NCI-H526 treated with DMSO at 0.1 percent for 48 hours (cell line): ENCODE data around the gene ATF7IP.
"Not testable (repeated sequence)": the region's sequence is repeated elsewhere in the genome, so short reads cannot be mapped to it uniquely, and the experiment has no call there.

Experiments used
- DNase-seq: peaks from one replicate; lab custom pipeline; 2025; lab: John Stamatoyannopoulos, UW

The ATF7IP gene

DNA sequence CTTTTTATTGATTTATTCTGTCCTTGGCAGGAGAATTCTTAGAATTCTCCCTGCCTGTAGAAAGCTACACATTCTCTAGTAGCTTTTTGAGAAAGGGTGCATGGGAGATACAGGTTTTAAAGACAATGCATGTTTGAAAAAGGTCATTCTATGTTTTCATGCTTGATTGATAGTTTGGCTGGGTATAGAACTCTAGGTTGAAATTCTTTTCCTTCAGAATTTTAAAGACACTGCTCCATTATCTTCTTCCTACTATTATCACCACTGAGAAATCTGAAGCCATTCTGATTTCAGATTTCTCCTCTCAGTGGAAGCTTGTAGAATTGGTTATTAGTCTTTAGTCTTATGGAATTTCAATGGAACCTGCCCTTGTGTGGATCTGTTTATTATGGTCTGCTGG, 14.0 kb downstream of the ATF7IP start:
- DNase-seq, result no peak

DNA sequence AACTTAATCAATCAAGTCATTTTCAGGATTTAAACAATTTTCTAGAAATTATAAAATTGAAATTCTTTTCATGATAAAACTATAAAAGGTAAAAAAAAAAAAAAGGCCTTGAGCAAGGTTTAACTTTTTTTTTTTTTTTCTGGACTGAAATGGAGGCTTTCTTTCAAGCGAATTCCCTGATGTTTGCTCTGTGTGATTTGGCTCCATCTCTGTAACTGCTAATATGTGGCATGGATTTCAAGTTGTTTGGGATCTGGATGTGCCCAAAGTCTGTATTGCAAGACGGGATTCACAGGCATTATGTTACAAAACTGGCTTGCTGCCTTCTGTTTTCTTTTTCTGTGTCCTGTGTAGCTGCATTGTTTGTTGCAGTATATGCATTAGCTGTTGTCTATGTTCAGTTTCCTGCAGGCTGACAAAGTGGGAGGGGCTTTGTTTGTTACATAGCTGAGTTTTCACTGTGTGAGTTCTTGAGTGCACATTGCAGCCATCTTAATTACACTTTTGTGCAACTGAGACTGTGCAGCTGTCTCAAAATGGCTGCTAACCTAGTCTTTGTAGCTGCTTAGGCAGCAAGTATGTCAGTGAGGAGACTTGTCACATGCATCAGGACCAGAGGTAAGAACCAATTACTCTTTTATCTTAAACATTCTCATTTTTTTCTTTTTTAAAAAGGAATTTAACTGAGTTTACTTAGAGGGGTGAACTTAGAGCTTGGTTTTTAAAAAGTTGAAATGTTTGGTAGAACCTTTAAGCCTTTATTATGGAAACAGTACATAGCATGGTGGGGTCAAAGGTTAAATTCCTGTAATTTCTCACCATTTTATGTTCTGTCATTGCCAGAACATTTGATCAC, 19.5 kb downstream of the ATF7IP start:
- DNase-seq, result peak; percentile 91

DNA sequence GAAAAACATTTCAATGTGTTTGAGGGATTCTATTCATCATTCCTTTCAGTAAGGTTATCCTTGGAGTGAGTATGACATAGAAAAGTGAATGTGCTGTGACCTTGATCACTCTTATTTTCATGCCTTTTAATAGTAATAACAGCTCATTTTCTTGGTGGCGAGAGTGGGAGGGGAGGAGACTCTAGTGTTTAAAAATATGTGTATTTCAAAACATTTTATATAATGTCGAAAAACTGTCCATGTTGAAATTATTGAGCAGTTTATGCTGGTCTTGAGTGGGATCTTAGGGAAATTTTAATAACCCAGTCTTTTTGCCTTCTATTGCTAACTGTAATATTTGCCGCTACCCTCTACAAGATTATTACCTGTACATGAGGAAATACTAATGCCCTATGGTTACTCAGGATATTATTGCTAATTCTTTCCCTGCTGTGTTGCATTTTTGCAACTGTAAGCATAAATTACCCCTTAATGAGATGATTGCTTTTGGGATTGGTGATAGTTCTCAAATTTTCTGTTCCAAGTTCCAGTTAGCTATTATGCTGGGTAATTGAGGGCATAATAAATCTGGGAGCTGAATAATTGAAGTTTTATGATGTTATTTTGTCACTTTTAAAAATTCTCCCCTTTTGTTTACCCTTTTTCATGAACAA, 21.9 kb downstream of the ATF7IP start:
- no peak for DNase-seq

DNA sequence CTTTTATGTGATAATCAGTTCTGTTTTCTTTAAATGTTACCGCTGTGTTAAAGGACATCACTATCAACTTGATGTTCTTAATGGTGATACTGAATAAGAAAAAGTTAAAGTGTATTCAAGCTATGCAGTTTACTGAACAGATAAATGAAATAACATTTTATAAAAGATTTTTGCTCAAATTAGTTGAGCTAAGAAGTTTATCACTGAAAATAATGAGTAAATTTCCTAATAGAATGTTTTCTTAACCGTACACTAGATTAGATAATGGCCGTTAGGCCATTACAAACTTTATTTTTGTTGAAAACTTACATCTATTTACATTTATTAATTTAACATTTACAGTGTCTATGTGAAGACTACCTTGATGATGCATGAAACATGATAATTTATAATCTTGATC, 25.0 kb downstream of the ATF7IP start:
- DNase-seq, result no peak

DNA sequence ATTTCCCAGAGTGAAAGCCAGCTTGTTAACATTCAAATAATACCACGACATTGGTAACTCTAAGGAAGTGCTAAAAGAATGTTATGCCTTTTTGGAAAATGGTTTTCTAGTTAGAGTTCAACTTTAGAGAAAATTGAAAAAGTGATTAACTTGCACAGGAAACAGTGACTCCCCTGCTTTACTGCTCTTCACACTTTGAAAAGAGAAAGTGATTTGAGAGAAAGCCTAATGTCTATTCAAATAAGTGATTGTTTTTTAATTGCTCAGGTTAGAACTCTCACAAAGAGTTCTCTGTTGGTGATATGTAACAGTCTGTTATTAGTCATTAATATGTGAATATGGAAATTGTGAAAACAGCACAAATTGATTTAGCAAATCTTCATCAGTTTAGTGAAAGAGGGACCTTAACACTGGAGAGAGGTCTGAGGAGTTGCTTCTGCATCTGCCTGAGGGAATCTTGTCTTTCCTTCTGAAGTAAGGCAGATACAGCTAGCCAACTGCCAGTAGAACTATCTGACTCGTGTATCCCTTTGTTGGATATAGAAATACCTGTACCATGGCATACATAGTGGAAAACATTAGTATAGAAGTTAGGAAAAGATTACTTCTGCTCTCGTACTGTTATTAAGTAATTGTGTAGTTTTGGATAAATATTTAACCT, 25.5 kb downstream of the ATF7IP start:
- peak; percentile 25 for DNase-seq

DNA sequence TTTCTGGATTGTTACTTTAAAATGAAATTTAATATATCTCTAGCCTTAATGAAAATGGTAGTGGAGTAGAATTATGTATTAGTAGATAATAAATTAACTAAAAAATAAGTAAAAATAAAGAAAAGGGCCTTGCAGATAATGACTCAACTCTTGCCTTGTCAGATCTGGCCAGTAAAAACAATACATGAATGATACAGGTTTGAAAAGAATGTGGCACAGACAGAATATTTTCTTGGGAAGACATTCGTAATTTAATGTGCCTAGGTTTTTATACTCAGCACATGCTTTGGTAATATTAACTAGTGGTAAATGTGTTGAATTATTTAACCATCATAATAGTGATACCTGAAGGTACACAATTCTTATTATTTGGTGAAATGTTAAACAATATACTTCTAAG, 28.3 kb downstream of the ATF7IP start:
- peak; percentile 72 for DNase-seq

DNA sequence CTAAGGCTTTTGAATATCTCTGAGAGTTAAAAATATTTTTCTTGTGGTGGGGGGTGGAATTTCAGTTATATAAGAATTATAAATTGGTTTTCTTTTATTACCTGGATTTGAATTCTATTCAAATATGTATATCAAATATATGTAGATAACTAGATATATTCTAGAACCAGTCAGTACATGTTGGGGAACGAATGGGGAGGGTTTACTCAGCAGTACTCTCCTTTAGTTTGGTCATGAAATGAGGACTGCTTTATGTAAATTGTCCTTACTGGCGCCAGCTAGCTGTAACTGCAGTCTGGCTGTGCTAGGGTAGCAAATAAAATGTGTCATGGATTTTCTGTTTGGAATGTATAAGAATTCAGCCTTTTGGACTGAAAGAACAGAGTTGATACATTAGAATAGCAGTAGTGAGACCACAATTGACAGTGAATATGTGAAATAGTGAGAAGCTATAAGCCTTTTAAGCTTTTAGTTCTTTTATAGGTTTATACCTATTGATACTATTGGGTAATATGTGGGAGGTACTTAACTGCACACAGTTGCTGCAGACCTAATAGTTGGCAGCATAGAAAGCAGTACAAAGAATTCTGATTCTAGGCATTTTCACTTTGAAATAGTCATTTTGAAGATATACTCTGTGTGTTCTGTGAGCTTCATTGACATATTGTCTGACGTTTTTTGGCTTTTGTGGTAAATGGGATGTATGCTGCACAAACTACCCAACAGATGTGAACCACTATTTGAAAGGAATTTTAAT, 29.0 kb downstream of the ATF7IP start:
- DNase-seq, result peak; percentile 99

DNA sequence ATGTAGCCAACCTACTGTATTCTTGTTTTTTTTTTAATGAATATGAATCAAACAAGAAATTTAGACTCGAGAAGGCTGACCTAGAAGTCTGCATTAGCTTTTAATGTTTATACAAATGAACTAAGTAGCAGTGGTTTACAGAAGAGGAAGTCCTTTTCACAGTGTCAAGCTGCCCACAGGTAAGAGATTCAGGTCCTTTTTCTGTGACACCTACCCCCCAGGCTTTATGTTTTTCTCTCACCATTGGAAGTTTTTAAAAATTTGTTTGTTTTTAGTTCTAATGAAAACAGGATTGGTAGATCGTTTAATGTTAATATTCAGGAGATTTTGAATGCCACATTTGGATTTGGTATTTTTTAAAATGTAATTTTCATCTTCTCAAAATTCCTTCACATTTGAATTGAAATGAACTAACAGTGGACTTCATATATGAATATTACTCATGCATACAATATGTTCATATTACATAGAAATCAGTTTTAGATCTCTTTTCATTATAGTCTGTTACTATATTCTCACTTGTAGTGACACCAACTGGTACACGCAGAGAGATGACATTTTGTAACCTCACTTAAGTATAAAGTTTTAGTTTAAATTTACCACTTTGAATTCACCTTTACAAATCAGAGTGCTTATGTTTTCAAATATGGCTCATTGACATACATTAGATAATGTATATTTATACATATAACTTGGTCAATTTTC, 29.7 kb downstream of the ATF7IP start:
- DNase-seq, result peak; percentile 78

DNA sequence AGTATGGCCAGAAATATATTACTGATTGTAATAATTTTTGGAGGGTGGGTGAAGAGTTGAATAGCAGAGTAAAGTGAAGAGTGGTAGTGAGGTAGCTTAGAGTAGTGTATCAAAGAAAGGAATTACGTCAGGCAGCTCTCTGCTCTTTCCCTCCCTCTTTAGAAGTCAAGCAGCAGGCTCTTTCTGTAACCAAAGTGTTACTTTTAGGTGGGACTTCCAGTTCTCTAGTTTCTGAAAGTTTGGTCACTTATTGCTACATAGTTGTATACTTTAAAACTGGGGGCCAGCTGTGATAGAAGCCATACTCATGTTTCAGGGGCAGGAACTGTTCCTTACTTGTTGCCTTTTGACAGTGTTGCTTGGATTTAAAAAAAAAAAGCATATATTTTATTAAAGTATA, 30.6 kb downstream of the ATF7IP start:
- peak; percentile 30 for DNase-seq

DNA sequence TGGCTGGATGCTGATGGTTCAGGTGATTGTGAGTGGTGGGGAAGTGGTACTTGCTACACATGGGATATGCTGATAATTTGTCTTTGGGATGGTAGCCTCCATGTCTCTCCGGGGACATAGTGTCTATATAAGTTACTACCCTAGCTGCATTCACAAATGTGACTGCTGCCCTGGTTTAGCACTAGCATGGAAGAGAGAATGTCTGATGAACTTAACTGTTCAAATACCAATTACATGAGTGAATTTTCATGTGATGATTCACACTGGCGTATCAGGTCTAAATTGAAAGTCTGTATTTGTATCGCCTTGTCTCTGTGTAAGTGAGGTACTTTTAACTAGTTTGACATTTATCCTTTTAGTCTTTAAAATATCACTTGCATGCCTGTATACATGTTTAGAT, 34.4 kb downstream of the ATF7IP start:
- DNase-seq, result no peak

DNA sequence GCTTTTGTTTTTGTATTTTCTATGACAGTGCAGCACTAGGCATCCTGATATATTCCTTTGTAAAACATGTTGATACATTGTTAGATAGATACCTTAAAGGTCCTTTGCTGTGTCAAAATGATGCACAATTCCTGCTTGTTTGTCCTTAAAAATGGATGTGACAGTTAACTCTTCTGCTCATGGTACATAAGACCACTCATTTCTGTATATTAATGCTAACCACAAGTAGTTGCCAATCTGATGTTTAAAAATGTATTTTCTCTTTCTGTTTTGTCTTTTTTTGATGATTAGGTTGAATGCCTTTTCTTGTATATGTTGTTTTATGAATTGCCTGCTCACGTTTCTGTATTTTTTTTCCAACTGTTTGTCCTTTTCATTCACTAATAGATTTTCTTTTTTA, 35.1 kb downstream of the ATF7IP start:
- DNase-seq, result no peak

DNA sequence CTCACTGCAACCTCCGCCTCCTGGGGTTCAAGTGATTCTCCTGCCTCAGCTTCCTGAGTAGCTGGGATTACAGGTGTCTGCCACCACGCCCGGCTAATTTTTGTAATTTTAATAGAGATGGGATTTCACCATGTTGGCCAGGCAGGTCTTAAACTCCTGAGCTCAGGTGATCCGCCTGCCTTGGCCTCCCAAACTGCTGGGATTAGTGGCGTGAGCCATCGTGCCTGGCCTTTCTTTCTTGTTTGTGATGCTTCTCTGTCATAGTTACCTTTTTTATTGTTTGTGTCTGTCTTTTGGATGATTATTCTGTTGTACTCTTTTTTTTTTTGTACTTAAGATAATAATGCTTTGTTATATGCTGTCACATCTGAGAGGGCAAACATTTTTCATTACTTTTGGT, 35.8 kb downstream of the ATF7IP start:
- not testable (repeated sequence) for DNase-seq

DNA sequence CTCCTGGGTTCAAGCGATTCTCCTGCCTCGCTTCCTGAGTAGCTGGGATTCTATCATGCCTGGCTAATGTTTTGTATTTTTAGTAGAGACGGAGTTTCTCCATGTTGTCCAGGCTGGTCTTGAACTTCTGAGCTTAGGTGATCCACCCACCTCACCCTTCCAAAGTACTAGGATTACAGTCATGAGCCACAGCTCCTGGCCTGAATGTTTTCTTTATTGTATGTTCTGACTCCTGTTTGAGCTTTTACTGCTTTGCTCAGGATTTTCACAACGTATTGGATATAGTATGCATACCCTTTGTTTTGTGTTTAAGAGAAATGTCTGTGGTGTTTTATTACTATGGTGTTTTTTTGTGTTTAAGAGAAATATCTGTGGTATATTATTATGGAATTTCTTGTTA, 37.2 kb downstream of the ATF7IP start:
- peak; percentile 9 for DNase-seq

DNA sequence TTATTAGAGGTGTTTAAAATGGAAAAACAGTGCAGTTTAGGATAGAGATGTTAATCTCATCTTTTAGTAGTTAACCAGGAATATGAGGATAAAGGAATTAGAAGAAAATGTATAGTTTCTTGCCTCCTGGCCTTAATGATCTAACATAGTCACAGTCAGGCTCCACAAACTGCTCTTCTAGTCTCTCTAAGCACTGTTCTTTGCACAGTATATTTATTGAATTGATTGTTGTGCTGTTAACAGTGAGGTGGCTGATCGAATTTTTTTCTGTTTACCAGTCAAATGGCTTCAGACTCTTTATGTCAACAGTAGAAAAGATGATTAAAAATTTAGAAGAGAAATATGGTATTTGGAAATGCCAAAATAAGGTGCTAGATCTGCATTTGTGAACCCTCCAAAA, 37.8 kb downstream of the ATF7IP start:
- DNase-seq, result no peak

DNA sequence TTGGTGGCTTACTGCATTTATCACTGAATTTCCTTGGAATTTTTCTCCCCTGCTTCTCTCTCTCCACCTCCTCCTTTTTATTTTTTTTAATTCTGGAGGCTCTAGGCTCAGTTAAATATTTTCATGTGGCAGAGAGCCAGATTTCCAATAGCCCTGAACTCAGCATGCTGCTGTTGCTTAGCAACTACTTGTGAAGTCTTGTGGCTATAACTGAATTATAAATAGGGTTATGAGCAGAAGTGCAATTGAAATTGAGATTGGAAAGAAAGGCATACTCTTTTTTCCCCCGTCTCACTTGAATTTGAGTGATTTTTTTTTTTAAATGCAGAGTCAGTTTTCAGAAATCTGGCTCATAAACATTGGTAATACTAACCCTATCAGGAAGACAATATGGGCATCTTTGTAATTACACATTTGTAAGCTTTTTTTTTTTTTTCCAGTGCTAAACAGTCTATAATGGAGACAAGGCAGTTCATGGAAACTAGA, 38.3 kb downstream of the ATF7IP start:
- peak; percentile 89 for DNase-seq

DNA sequence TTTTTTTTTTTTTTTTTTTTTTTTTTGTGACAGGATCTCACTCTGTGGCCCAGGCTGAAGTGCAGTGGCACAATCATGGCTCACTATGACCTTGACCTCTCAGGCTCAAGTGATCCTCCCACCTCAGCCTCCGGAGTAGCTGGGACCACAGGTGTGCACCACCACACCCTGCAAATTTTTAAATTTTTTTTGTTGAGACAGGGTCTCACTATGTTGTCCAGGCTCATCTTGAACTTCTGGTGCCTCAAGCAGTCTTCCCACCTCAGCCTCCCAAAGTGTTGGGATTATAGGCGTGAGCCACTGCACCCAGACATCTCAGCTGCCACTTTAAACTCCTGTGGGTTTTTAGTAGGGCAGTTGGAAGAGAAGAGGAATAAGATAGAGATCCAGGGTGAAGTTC, 39.9 kb downstream of the ATF7IP start:
- not testable (repeated sequence) for DNase-seq

DNA sequence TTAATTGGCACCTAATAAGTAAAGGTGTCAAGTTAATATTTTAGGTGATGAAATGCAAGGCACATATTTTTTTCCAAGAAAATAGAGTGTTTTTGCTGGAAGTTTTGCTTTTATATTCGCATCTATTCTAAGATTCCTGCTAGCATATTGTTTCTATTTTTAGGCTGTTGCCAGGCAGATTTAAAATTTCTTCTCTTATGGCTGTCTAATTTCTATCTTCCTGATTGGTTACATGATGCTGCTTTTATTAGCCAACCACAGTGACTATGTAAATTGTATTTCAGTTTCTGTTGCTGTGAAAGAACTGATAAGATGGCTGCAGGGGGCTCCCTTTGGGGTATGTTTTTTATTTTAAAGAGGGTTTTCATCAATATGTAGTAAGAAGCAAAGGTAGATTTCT, 42.7 kb downstream of the ATF7IP start:
- DNase-seq, result no peak

DNA sequence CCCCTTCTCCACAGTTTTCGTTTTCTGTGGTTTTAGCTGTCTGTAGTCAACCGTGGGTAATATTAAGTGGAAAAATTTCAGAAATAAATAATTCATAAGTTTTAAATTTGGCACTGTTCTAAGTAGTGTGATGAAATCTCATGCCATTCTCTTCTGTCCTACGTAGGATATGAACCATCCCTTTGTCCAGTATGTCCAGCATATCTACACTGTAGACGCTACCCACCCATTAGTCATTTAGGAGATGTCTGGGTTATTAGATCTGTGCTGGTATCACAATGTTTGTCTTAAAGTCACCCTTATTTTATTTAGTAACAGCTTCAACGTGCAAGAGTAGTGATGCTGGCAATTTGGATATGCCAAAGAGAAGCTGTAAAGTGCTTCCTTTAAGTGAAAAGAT, 44.7 kb downstream of the ATF7IP start:
- no peak for DNase-seq

DNA sequence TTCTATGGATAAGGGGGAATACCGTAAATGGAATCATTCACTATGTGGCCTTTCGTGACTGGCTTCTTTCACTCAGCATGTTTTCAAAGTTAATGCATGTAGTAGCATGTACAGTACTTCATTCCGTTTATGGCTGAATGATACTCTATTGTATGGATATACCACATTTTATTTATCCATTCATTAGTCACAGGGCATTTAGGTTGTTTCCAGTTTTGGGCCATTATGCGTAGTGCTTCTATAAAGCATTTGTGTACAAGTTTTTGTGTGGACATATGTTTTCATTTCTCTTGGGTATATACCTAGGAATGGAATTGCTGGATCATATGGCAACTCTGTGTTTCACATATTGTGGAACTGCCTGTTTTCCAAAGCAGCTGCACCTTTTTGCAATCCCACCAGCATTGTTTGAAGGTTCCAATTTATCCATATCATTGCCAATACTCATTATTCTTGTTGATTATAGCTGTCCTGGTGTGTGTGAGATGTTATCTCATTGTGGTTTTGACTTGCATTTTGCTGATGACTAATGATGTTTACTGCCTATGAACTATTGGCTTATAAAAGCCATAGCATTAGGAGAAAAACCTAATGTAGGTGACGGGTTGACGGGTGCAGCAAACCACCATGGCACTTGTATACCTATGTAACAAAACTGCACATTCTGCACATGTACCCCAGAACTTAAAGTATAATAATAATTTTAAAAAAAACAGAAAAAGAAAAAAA, 45.5 kb downstream of the ATF7IP start:
- no peak for DNase-seq

DNA sequence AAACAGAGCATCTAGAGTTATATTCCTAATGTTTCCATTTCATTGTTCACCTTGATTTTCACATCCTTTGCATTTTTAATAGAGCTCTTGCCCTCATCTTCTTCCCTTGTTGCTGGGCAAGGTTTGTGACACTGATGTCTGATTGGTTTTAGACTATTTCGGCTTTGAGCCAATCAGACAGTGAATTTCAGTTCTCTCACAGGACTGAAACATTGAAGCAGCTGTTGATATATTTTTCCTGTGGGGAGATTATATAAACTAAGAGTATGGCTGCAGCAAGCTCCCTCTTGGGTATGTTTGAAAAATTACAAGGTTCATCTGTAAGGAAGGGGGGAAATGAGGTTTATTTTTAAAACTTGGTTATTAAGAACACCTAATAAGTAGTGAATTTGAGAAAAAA, 51.2 kb downstream of the ATF7IP start:
- DNase-seq, result peak; percentile 15

DNA sequence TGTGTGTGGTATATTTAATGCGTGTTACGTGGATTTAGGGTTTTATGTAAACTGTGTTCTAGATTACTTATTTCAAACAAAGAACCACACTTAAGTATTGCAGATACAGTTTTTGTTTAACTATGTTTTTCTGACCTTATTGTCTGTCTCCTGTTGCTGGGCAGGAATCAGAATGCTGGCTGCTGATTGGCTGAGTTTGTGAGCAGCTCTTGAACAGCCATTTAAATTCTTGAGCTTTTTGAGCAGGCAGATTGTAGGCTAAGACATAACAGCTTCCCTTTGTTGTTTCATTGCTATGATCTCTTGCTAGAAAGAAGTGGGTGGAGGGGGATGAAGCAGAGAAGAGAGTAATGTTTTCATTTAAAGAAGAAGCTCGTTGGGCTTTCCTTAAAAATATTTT, 52.2 kb downstream of the ATF7IP start:
- DNase-seq, result no peak
